HG03097 (cell line): ENCODE results near the gene FAP.

Experiments used
- ATAC-seq: cut with Tn5 transposase; IDR thresholded peaks from one replicate; pipeline ENCODE4 v1.9.1; 2021; ENCODE audit not compliant: unreplicated experiment, low FRiP score

The FAP gene

GRCh38 chr2:162127422-162127821 lies 115.8 kb downstream of the FAP start:
- no peak for ATAC-seq

- ATAC-seq: no peak
Observed at GRCh38 chr2:162126527-162126926, 116.7 kb downstream of the FAP start.

- peak; percentile 86 for ATAC-seq
Observed at GRCh38 chr2:162126111-162126519, 117.1 kb downstream of the FAP start.

GRCh38 chr2:162125138-162125537 lies 118.1 kb downstream of the FAP start:
- no peak for ATAC-seq

- ATAC-seq: no peak
Observed at GRCh38 chr2:162123806-162124758, 119.2 kb downstream of the FAP start.
